ENCODE measurements around the gene NKAIN2.

The NKAIN2 gene

DNA sequence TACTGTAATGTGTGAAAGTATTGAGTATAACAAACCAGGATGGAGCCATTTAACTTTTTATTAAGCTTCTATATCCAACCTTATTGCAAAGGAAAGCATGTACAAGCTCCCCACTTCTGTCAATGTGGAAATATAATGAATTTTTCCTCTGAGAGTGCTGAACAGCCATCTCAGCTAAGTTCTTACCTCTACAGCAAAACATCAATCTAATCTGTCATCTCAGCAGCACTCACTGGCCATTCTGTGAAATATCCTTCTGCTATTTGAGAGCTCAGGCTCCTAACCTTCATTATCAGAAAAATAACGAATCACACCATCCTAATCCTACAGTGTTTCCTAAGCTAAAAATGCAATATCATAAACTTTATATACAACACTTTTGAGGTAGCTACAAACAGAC is 964.6 kb downstream of the NKAIN2 start:
- no peak overlapping the region for H3K27ac ChIP-seq
- no peak for TF ChIP-seq ZFX (IDR thresholded peaks at IDR 0.05; ENCODE audit: borderline replicate concordance)
- TF ChIP-seq, protein P1, sequence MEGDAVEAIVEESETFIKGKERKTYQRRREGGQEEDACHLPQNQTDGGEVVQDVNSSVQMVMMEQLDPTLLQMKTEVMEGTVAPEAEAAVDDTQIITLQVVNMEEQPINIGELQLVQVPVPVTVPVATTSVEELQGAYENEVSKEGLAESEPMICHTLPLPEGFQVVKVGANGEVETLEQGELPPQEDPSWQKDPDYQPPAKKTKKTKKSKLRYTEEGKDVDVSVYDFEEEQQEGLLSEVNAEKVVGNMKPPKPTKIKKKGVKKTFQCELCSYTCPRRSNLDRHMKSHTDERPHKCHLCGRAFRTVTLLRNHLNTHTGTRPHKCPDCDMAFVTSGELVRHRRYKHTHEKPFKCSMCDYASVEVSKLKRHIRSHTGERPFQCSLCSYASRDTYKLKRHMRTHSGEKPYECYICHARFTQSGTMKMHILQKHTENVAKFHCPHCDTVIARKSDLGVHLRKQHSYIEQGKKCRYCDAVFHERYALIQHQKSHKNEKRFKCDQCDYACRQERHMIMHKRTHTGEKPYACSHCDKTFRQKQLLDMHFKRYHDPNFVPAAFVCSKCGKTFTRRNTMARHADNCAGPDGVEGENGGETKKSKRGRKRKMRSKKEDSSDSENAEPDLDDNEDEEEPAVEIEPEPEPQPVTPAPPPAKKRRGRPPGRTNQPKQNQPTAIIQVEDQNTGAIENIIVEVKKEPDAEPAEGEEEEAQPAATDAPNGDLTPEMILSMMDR (IDR thresholded peaks at IDR 0.05) = no peak

DNA sequence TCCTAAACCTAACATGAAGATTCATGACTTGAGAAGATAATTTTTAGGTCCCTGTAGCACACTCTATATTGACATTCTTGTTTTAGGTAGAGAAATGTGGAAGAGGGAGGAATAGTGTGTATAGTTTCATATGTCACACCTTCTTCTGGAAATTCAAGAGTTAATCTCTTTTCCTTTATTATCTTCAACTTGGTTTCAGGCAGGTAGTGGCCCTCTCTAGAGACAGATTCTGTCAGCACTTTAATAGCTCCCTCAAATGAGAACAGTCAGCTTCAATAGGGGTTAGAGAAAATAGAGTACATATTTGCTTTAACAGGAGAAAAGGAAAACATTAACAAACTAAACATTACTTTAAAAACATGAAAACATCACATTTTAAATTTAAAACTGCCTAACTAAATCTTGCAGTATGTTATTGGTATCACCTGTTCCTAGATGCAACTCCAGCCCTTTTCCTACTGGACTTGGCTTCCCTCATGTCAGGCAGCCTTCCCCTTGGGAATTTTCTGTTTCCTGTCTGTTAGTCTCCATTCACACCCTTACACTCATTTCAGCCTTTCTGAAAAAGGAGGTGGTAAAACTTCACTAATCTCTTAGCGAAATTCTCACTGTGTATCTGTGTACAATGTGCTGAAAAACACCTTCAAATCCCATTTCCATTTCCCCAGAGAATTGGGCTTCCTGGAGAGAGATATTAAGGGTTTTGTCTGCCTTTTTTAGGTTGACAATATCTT is 966.3 kb downstream of the NKAIN2 start:
- no peak overlapping the region for H3K27ac ChIP-seq
- no peak for TF ChIP-seq ZFX (IDR thresholded peaks at IDR 0.05; ENCODE audit: borderline replicate concordance)
- TF ChIP-seq, protein P1 (IDR thresholded peaks at IDR 0.05) = no peak

DNA sequence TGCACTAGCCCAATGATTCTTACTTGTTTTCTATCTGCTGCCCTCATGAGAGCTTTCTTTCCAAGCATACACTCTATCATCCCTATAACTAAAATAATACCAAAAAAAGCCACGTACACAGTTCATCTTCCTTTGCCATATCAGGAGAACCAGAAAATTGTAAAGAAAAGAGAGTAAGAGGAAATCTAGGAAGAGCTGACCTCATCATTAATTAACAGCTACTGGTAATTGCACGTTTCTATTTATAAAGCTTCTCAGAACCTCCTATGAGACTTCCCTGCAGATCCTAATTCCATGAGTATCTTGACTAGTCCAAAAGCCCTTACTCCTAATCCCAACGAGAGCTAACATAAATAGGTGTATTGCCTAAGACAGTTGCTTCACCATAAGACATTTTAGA is 967.1 kb downstream of the NKAIN2 start:
- TF ChIP-seq, protein P1 (IDR thresholded peaks at IDR 0.05) = no peak
- TF ChIP-seq ZFX (IDR thresholded peaks at IDR 0.05; ENCODE audit: borderline replicate concordance) = no peak
- H3K27ac ChIP-seq = no peak overlapping the region

DNA sequence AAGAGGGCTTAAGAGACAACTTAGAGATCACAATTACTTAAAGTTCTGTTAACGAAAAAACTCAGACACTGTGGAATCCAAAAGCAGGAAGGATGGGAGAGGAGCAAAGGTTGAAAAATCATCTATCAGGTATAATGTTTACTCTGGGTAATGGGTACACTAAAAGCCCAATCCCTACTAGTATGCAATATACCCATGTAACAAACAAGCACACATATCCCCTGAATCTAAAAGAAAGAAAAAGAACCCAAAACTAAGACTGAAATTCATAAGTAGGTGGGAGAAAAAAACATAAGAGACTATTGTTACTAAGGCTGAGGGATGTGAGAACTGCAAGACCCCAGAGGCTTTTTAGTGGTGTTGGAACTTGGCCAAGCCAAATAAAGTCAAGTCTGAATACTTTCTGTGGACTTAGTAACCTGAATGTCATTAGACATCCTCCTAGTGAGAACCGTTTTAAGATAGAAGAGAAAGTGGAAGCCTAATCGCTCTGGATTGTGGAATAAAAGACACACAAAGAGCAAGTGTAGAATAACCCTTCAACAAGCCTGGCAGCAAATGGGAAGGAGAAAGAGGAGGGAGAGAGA is 969.2 kb downstream of the NKAIN2 start:
- TF ChIP-seq ZFX (IDR thresholded peaks at IDR 0.05; ENCODE audit: borderline replicate concordance) = no peak
- TF ChIP-seq, protein P1 (IDR thresholded peaks at IDR 0.05) = no peak
- H3K27ac ChIP-seq = no peak overlapping the region

DNA sequence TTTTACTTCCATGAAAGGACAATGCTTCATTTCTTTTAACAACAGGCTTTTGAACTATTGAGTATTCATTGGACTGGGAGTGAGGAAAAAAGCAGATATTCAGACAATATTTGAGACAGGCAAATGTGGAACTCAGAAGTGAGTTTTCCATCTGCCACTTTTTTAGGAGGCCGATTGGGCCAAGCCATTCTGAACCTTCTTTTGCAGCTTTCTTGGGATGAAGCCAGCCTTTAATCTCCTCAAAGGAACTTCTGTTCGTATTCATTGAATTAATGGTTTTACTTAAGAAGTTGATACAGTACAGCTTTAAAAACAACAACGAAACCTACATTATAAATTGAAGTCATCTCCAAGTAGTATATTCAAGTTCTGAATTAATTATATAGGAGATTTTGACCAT is 971.5 kb downstream of the NKAIN2 start:
- no peak for TF ChIP-seq ZFX (IDR thresholded peaks at IDR 0.05; ENCODE audit: borderline replicate concordance)
- TF ChIP-seq, protein P1 (IDR thresholded peaks at IDR 0.05) = no peak
- no peak overlapping the region for H3K27ac ChIP-seq

DNA sequence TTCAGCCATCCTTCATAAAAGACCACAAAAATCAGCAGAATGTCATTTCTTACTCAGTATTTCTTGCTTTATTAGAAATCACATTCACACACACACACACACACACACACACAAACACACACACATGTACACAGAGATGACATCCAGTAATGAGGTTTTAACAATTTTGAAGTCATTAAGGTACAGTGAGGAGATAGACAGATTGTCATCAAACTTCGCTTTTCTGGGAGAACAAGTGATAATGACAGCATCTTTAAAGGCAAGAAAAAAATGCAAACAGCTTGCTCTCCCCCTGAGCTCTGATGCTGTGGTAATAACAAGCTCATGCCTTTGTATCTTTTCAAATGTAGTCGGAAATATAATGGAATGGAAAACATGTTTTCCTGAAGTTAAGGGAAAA is 974.2 kb downstream of the NKAIN2 start:
- no peak overlapping the region for H3K27ac ChIP-seq
- TF ChIP-seq, protein P1 (IDR thresholded peaks at IDR 0.05) = no peak
- no peak for TF ChIP-seq ZFX (IDR thresholded peaks at IDR 0.05; ENCODE audit: borderline replicate concordance)

DNA sequence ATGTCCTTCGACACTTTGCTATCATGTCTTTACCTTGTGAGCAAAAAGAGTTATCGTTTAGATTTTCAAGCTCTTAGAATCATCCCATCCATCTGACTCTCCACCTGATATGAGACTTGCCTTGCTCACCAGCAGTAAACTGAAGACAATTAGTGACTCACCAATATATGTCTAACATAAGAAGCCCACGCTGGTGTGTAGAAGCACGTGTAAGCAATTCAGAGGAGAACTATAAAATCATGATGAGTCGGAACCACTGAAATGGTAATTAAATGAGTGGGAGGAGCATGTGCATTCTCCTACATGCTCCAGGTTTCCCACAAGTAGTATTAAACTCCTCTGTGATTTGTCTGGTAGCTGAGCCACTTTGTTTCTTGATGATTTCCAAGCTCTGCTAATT is 977.0 kb downstream of the NKAIN2 start:
- H3K27ac ChIP-seq = no peak overlapping the region
- TF ChIP-seq ZFX (IDR thresholded peaks at IDR 0.05; ENCODE audit: borderline replicate concordance) = no peak
- TF ChIP-seq, protein P1 (IDR thresholded peaks at IDR 0.05) = no peak

All from 22Rv1 (cell line).